WTC11 (cell line): ENCODE measurements around the gene UBXN11.

Experiments used
- ESRRA ChIP-seq: sonication (generic); formaldehyde crosslinking; IDR thresholded peaks from 2 replicates; pipeline ENCODE4 v1.8.1; 2022; ENCODE audit warnings: mild to moderate bottlenecking, missing genetic modification reagents, borderline replicate concordance
- JAZF1 ChIP-seq: fragments of 250-450 bp; sonication (Bioruptor Pico); IDR thresholded peaks from 2 replicates; pipeline ENCODE4 v1.9.0; 2021; ENCODE audit warnings: moderate library complexity, mild to moderate bottlenecking, inconsistent platforms
- JUN ChIP-seq: sonication (generic); formaldehyde crosslinking; IDR thresholded peaks from 2 replicates; pipeline ENCODE4 v1.8.0; 2023; ENCODE audit warnings: mild to moderate bottlenecking, missing genetic modification reagents
- MXD4 ChIP-seq: fragments of 250-450 bp; sonication (Bioruptor Pico); IDR thresholded peaks from 2 replicates; pipeline ENCODE4 v1.8.0; 2021; ENCODE audit warnings: mild to moderate bottlenecking, moderate library complexity, borderline replicate concordance
- TCF7 ChIP-seq: sonication (generic); formaldehyde crosslinking; IDR thresholded peaks from 2 replicates; pipeline ENCODE4 v1.8.0; 2022; ENCODE audit warnings: mild to moderate bottlenecking, low read depth, missing genetic modification reagents, moderate library complexity
- ZNF232 ChIP-seq: sonication (generic); formaldehyde crosslinking; IDR thresholded peaks from 2 replicates; pipeline ENCODE4 v1.8.0; 2022; ENCODE audit warnings: mild to moderate bottlenecking, missing genetic modification reagents
- TF ChIP-seq, protein P1 (sequence below): fragments of 200-600 bp; IDR thresholded peaks from 2 replicates; pipeline ENCODE4 v1.8.0; 2022; ENCODE audit warnings: antibody characterized with exemption

GRCh38 chr1:26353976-26354820 is 47.8 kb upstream of the UBXN11 start, which contains the start of gene CRYBG2:
- TF ChIP-seq, protein P1, sequence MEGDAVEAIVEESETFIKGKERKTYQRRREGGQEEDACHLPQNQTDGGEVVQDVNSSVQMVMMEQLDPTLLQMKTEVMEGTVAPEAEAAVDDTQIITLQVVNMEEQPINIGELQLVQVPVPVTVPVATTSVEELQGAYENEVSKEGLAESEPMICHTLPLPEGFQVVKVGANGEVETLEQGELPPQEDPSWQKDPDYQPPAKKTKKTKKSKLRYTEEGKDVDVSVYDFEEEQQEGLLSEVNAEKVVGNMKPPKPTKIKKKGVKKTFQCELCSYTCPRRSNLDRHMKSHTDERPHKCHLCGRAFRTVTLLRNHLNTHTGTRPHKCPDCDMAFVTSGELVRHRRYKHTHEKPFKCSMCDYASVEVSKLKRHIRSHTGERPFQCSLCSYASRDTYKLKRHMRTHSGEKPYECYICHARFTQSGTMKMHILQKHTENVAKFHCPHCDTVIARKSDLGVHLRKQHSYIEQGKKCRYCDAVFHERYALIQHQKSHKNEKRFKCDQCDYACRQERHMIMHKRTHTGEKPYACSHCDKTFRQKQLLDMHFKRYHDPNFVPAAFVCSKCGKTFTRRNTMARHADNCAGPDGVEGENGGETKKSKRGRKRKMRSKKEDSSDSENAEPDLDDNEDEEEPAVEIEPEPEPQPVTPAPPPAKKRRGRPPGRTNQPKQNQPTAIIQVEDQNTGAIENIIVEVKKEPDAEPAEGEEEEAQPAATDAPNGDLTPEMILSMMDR: no peak
- TF ChIP-seq JUN (CRISPR knock-in tag): no peak
- TF ChIP-seq ESRRA (CRISPR knock-in tag): no peak
- no peak for TF ChIP-seq TCF7
- no peak for TF ChIP-seq ZNF232 (CRISPR knock-in tag)
- TF ChIP-seq MXD4: no peak
- TF ChIP-seq JAZF1 (CRISPR knock-in tag): no peak
